Activated naive CD8-positive, alpha-beta T cell (primary cell): ENCODE results near the gene RGL3.
"Not testable (repeated sequence)": the region's sequence is repeated elsewhere in the genome, so short reads cannot be mapped to it uniquely, and the experiment has no call there.

ENCODE experiments used
- H3K27ac Mint-ChIP-seq: one replicate; pipeline ENCODE4 v1.8.0; 2021; ENCODE audit warnings: mixed read lengths
- H3K27me3 Mint-ChIP-seq: one replicate; pipeline ENCODE4 v1.8.0; 2021; ENCODE audit warnings: mixed read lengths
- H3K36me3 Mint-ChIP-seq: one replicate; pipeline ENCODE4 v1.8.0; 2021; ENCODE audit warnings: mixed read lengths
- H3K4me1 Mint-ChIP-seq: one replicate; pipeline ENCODE4 v1.8.0; 2021; ENCODE audit warnings: low read depth, mixed read lengths
- H3K4me3 Mint-ChIP-seq: one replicate; pipeline ENCODE4 v1.8.0; 2021; ENCODE audit warnings: mild to moderate bottlenecking, mixed read lengths
- H3K9me3 Mint-ChIP-seq: one replicate; pipeline ENCODE4 v1.8.0; 2021; ENCODE audit warnings: low read depth, mixed read lengths

Gene RGL3, protein sequence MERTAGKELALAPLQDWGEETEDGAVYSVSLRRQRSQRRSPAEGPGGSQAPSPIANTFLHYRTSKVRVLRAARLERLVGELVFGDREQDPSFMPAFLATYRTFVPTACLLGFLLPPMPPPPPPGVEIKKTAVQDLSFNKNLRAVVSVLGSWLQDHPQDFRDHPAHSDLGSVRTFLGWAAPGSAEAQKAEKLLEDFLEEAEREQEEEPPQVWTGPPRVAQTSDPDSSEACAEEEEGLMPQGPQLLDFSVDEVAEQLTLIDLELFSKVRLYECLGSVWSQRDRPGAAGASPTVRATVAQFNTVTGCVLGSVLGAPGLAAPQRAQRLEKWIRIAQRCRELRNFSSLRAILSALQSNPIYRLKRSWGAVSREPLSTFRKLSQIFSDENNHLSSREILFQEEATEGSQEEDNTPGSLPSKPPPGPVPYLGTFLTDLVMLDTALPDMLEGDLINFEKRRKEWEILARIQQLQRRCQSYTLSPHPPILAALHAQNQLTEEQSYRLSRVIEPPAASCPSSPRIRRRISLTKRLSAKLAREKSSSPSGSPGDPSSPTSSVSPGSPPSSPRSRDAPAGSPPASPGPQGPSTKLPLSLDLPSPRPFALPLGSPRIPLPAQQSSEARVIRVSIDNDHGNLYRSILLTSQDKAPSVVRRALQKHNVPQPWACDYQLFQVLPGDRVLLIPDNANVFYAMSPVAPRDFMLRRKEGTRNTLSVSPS

DNA sequence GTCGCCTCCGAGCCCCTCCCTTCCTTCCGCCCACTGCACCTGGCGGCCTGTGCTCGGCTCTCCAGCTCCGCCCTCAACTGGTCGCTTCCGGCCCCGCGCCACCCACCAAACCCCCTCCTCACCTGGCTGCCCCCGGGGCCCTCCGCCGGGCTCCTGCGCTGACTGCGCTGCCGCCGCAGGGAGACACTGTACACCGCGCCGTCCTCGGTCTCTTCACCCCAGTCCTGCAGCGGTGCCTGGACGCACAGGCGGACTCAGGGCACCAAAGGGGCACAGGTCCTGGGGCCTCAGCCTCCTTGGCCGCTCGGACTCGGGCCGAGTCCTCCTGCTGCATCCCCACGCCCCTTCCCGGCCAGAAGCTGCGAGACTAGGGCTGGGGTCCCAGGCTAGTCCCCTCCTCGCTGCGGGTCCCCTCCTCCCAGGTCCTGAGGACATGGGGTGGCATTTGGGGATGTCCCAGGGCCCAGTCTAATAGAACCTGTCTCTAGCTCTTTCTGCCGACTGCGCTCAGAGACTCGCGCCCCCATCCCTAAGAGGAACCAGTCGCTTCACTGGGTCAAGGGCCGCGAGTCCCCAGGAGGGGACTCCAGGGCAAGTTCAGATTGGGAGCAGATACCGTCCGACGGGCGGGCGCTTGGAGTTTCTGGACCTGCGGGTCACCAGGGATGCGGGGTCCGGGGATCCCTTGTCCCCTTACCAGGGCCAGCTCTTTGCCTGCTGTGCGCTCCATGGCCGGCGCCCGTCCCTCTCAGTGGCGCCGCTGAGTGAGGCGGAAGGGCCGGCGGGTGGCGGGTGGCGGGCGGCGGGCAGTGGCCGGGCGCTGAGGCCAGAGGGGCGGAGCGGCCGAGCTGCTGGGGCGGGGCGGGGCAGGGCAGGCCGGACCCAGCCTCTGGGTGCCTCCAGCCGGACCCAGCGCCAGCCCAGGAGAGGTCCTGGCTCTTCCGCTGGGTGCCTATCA is at the start of gene RGL3:
Gene RGL3 (minus strand): TSS at position 766 of the 958 bp plus-strand sequence. CDS start 36 bp downstream, at position 730.
- no peak within 1 kb of the TSS for H3K27ac Mint-ChIP-seq
- no peaks in the 10 kb centered on the region for H3K9me3 Mint-ChIP-seq
- H3K4me3 Mint-ChIP-seq, result no peak within 1 kb of the TSS
- H3K27me3 Mint-ChIP-seq, result peaks cover 20% of the 10 kb centered on the region
- H3K4me1 Mint-ChIP-seq, result peaks cover 38% of the 10 kb centered on the region
- no peaks in the 10 kb centered on the region for H3K36me3 Mint-ChIP-seq

DNA sequence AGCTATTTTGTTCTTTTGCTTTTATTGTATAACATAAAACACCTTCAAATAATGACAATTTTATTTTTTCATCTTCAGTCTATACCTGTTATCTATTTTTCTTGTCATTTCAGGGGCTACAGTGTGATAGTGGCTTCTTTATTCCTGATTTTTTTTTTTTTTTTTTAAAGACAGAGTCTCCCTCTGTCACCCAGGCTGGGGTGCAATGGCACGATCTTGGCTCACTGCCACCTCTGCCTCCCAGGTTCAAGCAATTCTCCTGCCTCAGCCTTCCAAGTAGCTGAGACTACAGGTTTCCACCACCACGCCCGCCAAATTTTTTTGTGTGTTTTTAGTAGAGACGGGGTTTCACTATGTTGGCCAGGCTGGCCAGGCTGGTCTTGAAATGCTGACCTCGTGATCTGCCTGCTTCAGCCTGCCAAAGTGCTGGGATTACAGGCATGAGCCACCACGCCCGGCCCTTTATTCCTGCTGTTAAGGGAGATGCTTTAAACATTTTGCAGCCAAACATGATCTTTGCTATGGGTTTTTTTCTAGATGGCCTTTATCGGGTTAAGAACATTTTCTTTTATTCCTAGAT is 49.2 kb upstream of the RGL3 start:
- not testable (repeated sequence) for H3K36me3 Mint-ChIP-seq, H3K9me3 Mint-ChIP-seq, H3K4me3 Mint-ChIP-seq, H3K4me1 Mint-ChIP-seq, H3K27me3 Mint-ChIP-seq, H3K27ac Mint-ChIP-seq

DNA sequence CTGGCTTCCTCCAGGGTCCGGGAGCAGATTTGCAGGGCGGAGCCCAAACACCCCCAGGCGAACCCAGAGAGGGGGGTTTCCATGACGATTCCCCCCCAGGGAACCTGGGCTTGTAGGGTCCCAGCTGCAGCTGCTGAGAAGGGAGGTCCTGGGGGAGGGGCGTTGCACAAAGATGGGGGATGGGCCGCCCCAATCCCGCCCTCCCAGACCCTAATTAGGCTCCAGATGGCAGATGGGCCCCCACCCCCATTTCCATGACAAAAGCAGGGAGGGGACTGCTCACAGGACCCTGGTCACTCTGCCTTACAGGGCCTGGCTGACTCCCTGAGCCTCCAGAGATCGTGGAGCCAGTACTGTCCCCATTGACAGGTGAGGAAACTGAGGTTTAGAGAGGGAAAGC is 46.5 kb upstream of the RGL3 start:
- Mint-ChIP-seq H3K4me1 (no peaks in the 10 kb centered on the region), H3K4me3 (no peak overlapping the region), H3K9me3 (no peaks in the 10 kb centered on the region), H3K27ac (no peak overlapping the region), H3K27me3 (peaks cover under 1% of the 10 kb centered on the region), H3K36me3 (no peaks in the 10 kb centered on the region)

DNA sequence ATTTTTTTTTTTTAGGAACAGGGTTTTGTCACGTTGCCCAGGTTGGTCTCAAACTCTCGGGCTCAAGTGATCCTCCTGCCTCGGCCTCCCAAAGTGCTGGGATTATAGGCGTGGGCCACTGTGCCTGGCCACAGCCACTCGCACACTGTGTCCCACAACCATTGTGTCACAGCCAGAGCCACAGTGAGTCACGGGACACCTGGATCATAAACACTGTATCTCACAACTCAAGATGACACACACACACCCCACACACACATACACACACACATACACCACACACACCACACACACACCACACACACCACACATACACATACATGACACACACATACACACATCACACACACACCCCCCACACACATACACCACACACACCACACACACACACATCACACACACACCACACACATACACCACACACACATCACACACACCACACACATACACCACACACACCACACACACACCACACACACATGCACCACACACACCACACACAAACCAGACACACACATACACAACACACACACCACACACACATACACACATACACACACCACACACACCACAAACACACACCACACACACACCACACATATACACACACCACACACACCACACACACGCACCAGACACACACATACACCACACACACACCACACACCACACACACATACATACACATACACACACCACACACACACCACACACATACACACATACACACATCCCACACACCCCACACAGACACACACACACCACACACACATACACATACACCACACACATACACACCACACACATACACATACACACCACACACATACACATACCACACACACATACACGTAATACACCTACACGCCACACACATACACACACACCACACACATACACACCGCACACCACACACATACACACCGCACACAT is 45.5 kb upstream of the RGL3 start:
- Mint-ChIP-seq H3K27me3 (peaks cover 8% of the 10 kb centered on the region), H3K27ac (no peak overlapping the region), H3K4me1 (no peaks in the 10 kb centered on the region), H3K9me3 (no peaks in the 10 kb centered on the region), H3K36me3 (no peaks in the 10 kb centered on the region), H3K4me3 (no peak overlapping the region)

DNA sequence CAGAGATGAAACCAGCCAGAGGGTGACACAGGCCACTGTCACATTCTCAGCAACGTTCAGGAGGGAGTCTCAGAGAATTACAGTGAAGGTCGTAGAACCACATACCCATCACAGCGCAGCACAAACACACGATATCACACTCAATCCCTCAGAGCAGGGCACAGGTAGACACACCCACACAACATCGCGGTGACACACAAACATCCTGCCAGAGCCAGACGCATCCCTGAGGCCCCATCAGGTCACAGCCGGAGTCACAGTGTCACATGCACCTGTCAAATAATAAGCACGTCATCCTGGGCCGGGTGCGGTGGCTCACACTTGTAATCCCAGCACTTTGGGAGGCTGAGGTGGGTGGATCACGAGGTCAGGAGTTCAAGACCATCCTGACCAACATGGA is 44.3 kb upstream of the RGL3 start:
- no peaks in the 10 kb centered on the region for H3K9me3 Mint-ChIP-seq
- H3K4me1 Mint-ChIP-seq, result no peaks in the 10 kb centered on the region
- no peak overlapping the region for H3K27ac Mint-ChIP-seq

DNA sequence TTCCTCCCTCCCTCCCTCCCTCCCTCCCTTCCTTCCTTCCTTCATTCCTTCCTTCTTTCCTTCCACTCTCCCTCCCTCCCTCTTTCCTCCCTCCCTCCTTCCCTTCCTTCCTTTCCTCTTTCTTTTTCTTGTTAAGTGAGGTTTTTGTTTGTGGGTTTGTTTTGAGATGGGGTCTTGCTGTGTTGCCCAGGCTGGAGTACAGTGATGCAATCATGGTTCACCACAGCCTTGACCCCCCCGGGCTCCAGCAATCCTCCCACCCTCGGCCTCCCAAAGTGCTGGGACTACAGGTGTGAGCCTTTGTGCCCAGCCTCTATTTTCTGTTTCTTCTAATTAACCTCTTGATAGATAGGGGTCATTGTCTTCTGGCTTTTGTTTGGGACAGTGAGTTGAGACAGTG is 42.3 kb upstream of the RGL3 start:
- H3K27ac Mint-ChIP-seq, result no peak overlapping the region
- peaks cover 8% of the 10 kb centered on the region for H3K27me3 Mint-ChIP-seq
- H3K4me3 Mint-ChIP-seq, result no peak overlapping the region
- H3K36me3 Mint-ChIP-seq, result no peaks in the 10 kb centered on the region
- H3K4me1 Mint-ChIP-seq, result no peaks in the 10 kb centered on the region
- no peaks in the 10 kb centered on the region for H3K9me3 Mint-ChIP-seq

More for the DNA sequence above, 44.3 kb upstream of the RGL3 start:
- Mint-ChIP-seq H3K36me3 (no peaks in the 10 kb centered on the region), H3K4me3 (no peak overlapping the region), H3K27me3 (peaks cover 8% of the 10 kb centered on the region)

DNA sequence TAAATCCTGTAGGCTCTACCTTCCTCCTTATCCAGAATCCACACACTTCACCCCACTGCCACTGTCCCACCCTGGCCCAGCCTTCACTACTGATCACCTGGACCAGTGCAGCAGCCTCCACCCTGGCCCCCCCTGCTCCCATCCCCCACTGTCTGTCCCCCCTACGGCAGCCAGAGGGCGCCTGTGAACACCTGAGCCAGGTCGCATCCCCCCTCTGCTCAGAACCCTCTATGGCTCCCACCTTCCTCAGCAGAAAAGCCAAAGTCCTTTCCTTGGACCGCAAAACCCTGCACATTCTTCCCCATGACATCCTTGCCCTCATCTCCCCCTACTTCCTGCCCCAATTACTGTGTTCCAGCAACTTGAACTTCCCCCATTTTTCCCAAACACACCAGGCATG is 41.1 kb upstream of the RGL3 start:
- Mint-ChIP-seq H3K27ac (no peak overlapping the region), H3K9me3 (no peaks in the 10 kb centered on the region), H3K4me3 (no peak overlapping the region), H3K4me1 (no peaks in the 10 kb centered on the region), H3K36me3 (no peaks in the 10 kb centered on the region), H3K27me3 (peaks cover 8% of the 10 kb centered on the region)

DNA sequence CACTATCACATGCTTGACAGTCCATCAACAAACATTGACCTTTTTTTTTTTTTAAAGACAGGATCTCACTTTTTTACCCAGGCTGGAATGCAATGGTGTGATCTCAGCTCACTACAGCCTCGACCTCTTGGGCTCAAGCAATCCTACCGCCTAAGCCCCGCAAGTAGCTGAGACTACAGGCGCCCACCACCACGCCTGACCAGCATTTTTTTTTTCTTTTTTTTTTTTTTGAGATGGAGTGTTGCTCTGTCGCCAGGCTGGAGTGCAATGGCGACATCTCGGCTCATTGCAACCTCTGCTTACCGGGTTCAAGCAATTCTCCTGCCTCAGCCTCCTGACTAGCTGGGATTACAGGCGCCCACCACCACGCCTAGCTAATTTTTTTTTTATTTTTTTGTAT is 39.8 kb upstream of the RGL3 start:
- not testable (repeated sequence) for H3K4me1 Mint-ChIP-seq, H3K4me3 Mint-ChIP-seq, H3K27ac Mint-ChIP-seq, H3K27me3 Mint-ChIP-seq, H3K36me3 Mint-ChIP-seq, H3K9me3 Mint-ChIP-seq

DNA sequence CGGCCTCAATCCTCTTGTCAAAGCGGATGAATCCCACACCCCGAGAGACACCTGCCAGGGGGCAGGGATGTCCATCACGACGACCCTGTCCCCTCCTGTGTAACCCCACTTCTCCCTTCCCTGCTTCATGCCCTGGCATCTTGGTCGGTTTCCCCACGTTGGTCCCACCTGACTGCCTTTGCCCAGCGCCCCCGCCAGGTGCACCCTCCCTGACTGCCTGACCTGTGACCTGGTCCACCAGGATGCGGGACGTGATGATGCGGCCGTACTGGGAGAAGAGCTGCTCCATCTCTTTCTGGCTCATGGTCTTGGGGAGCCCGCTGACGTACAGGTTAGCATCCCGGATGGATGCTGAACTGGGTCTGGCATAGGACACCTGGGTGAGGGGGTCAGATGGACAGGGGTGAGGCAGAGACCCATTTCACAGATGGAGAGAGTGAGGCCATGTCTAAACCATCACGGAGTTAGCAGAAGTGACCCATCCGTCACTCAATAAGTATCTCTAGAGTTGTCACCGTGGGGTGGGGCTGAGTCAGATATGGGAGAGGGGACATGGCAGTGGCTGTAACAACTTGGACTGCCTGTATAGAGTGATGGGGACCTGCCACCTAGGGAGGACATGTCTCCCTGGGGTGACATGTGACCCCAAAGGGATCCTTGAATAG is 39.3 kb upstream of the RGL3 start:
- H3K4me3 Mint-ChIP-seq, result no peak overlapping the region

DNA sequence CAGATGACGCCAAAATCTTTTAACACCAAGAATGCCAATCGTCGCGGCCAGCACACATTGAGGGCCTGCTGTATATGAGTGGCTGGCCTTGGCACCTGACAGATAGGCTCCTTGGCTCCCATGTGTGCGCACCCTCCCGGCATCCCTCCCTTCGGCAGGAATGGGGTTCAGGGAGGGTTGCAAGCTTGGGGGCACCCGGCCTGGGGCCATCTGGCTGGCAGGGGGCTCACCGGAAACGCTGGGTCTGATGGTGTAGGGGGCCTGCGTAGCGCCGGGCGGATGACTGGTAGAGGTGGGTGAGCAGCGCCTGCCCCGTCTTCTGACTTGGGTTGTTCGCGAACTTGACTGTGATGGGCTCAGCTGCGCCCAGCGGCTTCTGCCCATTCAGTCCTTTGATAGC is 38.7 kb upstream of the RGL3 start:
- Mint-ChIP-seq H3K9me3 (no peaks in the 10 kb centered on the region), H3K27me3 (peaks cover 8% of the 10 kb centered on the region), H3K4me1 (no peaks in the 10 kb centered on the region), H3K36me3 (no peaks in the 10 kb centered on the region), H3K27ac (no peak overlapping the region), H3K4me3 (no peak overlapping the region)

More for the DNA sequence above, 39.3 kb upstream of the RGL3 start:
- H3K4me1 Mint-ChIP-seq, result no peaks in the 10 kb centered on the region
- H3K27me3 Mint-ChIP-seq, result peaks cover 8% of the 10 kb centered on the region
- H3K27ac Mint-ChIP-seq, result no peak overlapping the region
- H3K9me3 Mint-ChIP-seq, result no peaks in the 10 kb centered on the region
- H3K36me3 Mint-ChIP-seq, result no peaks in the 10 kb centered on the region

DNA sequence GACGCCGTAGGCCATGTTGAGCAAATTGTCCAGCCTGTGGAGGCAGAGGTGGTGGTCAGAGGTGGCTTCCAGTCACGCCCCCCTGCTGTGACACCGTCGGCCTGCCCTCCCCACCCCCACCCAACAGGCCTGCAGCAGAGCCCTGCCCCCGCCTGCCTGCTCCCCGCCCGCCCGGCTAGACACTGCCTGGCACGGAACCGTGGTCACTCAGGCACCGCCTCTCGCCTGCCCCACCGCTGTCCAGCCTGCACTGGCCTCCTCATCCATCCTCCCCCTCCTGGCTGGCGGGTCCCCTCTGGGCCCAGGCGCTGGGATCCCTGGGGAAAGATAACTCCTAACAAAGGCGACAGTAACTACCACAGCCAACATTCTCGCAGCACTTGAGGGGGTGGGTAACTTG is 38.0 kb upstream of the RGL3 start:
- H3K4me1 Mint-ChIP-seq, result no peaks in the 10 kb centered on the region
- no peak overlapping the region for H3K27ac Mint-ChIP-seq
- H3K4me3 Mint-ChIP-seq, result no peak overlapping the region
- H3K27me3 Mint-ChIP-seq, result peaks cover 8% of the 10 kb centered on the region
- H3K9me3 Mint-ChIP-seq, result no peaks in the 10 kb centered on the region
- no peaks in the 10 kb centered on the region for H3K36me3 Mint-ChIP-seq

DNA sequence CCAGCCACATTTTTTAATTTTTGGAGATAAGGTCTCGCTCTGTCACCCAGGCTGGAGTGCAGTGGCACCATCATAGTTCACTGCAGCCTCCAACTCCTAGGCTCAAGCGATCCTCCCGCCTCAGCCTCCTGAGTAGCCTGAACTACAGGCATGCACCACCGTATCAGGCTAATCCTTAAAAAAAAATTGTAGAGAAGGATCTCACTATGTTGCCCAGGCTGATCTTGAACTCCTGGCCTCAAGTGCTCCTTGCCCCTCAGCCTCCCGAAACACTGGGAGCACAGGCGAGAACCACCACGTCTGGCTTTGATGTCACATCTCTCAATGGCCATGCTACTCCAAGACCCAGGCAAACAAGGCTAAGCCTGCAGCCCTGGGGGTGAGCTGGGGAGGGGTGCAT is 37.5 kb upstream of the RGL3 start:
- Mint-ChIP-seq H3K27me3 (peaks cover 8% of the 10 kb centered on the region), H3K27ac (no peak overlapping the region), H3K9me3 (no peaks in the 10 kb centered on the region), H3K4me3 (no peak overlapping the region), H3K36me3 (no peaks in the 10 kb centered on the region), H3K4me1 (no peaks in the 10 kb centered on the region)

DNA sequence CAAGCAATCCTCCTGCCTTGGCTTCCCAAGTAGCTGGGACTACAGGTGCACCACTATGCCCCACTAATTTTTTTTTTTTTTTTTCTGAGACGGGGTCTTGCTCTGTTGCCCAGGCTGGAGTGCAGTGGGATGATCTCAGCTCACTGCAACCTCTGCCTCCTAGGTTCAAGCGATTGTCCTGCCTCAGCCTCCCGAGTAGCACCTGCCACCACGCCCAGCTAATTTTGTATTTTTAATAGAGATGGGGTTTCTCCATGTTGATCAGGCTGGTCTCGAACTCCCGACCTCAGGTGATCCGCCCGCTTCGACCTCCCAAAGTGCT is 36.1 kb upstream of the RGL3 start:
- H3K36me3 Mint-ChIP-seq, H3K27me3 Mint-ChIP-seq, H3K9me3 Mint-ChIP-seq, H3K27ac Mint-ChIP-seq, H3K4me3 Mint-ChIP-seq, H3K4me1 Mint-ChIP-seq: not testable (repeated sequence)
